ENCODE data around the gene TRAF1.

TRAF1 gene

GRCh38 chr9:120863833-120864232 lies 62.8 kb downstream of the TRAF1 start:
- Histone ChIP-seq H3K9ac (ENCODE audit: low read length) (no peak overlapping the region), H3K27me3 (ENCODE audit: control insufficient read depth, insufficient read depth, low read length) (no peaks in the 10 kb centered on the region), H3K36me3 (ENCODE audit: control insufficient read depth, insufficient read depth, low read length) (peaks cover 42% of the 10 kb centered on the region), H3K9me3 (ENCODE audit: control insufficient read depth, insufficient read depth, low read depth, low read length) (no peaks in the 10 kb centered on the region), H3K4me3 (ENCODE audit: low read depth, low read length) (no peak overlapping the region), H3K27ac (ENCODE audit: low read depth, low read length) (no peak overlapping the region), H3K4me1 (ENCODE audit: control insufficient read depth, insufficient read depth, low read length) (peaks cover 5% of the 10 kb centered on the region; the same call in 1 of the 2 replicates)

- H3K9ac ChIP-seq (ENCODE audit: low read length) = no peak overlapping the region
- no peaks in the 10 kb centered on the region for H3K9me3 ChIP-seq (ENCODE audit: control insufficient read depth, insufficient read depth, low read depth, low read length)
- no peaks in the 10 kb centered on the region for H3K27me3 ChIP-seq (ENCODE audit: control insufficient read depth, insufficient read depth, low read length)
- H3K4me1 ChIP-seq (ENCODE audit: control insufficient read depth, insufficient read depth, low read length) = no peaks in the 10 kb centered on the region
- H3K36me3 ChIP-seq (ENCODE audit: control insufficient read depth, insufficient read depth, low read length) = peaks cover 52% of the 10 kb centered on the region
- no peak overlapping the region for H3K4me3 ChIP-seq (ENCODE audit: low read depth, low read length)
- no peak overlapping the region for H3K27ac ChIP-seq (ENCODE audit: low read depth, low read length)
Measured at GRCh38 chr9:120862452-120862851, 64.1 kb downstream of the TRAF1 start.

GRCh38 chr9:120861935-120862334 lies 64.7 kb downstream of the TRAF1 start:
- H3K4me1 ChIP-seq (ENCODE audit: control insufficient read depth, insufficient read depth, low read length) = no peaks in the 10 kb centered on the region
- no peaks in the 10 kb centered on the region for H3K27me3 ChIP-seq (ENCODE audit: control insufficient read depth, insufficient read depth, low read length)
- peaks cover 56% of the 10 kb centered on the region for H3K36me3 ChIP-seq (ENCODE audit: control insufficient read depth, insufficient read depth, low read length)
- H3K9me3 ChIP-seq (ENCODE audit: control insufficient read depth, insufficient read depth, low read depth, low read length) = no peaks in the 10 kb centered on the region
- H3K27ac ChIP-seq (ENCODE audit: low read depth, low read length) = no peak overlapping the region
- H3K4me3 ChIP-seq (ENCODE audit: low read depth, low read length) = no peak overlapping the region
- H3K9ac ChIP-seq (ENCODE audit: low read length) = no peak overlapping the region

- peaks cover 49% of the 10 kb centered on the region for H3K36me3 ChIP-seq (ENCODE audit: control insufficient read depth, insufficient read depth, low read length)
- no peak overlapping the region for H3K4me3 ChIP-seq (ENCODE audit: low read depth, low read length)
- H3K4me1 ChIP-seq (ENCODE audit: control insufficient read depth, insufficient read depth, low read length) = no peaks in the 10 kb centered on the region
- H3K9me3 ChIP-seq (ENCODE audit: control insufficient read depth, insufficient read depth, low read depth, low read length) = no peaks in the 10 kb centered on the region
- H3K27ac ChIP-seq (ENCODE audit: low read depth, low read length) = no peak overlapping the region
- H3K9ac ChIP-seq (ENCODE audit: low read length) = no peak overlapping the region
- H3K27me3 ChIP-seq (ENCODE audit: control insufficient read depth, insufficient read depth, low read length) = no peaks in the 10 kb centered on the region
Measured at GRCh38 chr9:120860083-120860482, 66.5 kb downstream of the TRAF1 start.

GRCh38 chr9:120859361-120859760 lies 67.2 kb downstream of the TRAF1 start:
- Histone ChIP-seq H3K9ac (ENCODE audit: low read length) (no peak overlapping the region), H3K36me3 (ENCODE audit: control insufficient read depth, insufficient read depth, low read length) (peaks cover 48% of the 10 kb centered on the region)

GRCh38 chr9:120857902-120858301 lies 68.7 kb downstream of the TRAF1 start:
- H3K27ac ChIP-seq (ENCODE audit: low read depth, low read length) = no peak overlapping the region
- H3K27me3 ChIP-seq (ENCODE audit: control insufficient read depth, insufficient read depth, low read length) = no peaks in the 10 kb centered on the region
- no peak overlapping the region for H3K9ac ChIP-seq (ENCODE audit: low read length)
- peaks cover 4% of the 10 kb centered on the region; the same call in 1 of the 2 replicates for H3K4me1 ChIP-seq (ENCODE audit: control insufficient read depth, insufficient read depth, low read length)
- H3K4me3 ChIP-seq (ENCODE audit: low read depth, low read length) = no peak overlapping the region
- H3K9me3 ChIP-seq (ENCODE audit: control insufficient read depth, insufficient read depth, low read depth, low read length) = no peaks in the 10 kb centered on the region
- peaks cover 45% of the 10 kb centered on the region for H3K36me3 ChIP-seq (ENCODE audit: control insufficient read depth, insufficient read depth, low read length)

More at GRCh38 chr9:120859361-120859760, 67.2 kb downstream of the TRAF1 start:
- H3K27me3 ChIP-seq (ENCODE audit: control insufficient read depth, insufficient read depth, low read length) = no peaks in the 10 kb centered on the region
- H3K4me3 ChIP-seq (ENCODE audit: low read depth, low read length) = no peak overlapping the region
- H3K9me3 ChIP-seq (ENCODE audit: control insufficient read depth, insufficient read depth, low read depth, low read length) = no peaks in the 10 kb centered on the region
- H3K4me1 ChIP-seq (ENCODE audit: control insufficient read depth, insufficient read depth, low read length) = no peaks in the 10 kb centered on the region
- no peak overlapping the region for H3K27ac ChIP-seq (ENCODE audit: low read depth, low read length)

GRCh38 chr9:120857481-120857880 lies 69.1 kb downstream of the TRAF1 start:
- Histone ChIP-seq H3K36me3 (ENCODE audit: control insufficient read depth, insufficient read depth, low read length) (peaks cover 42% of the 10 kb centered on the region), H3K9me3 (ENCODE audit: control insufficient read depth, insufficient read depth, low read depth, low read length) (no peaks in the 10 kb centered on the region)

GRCh38 chr9:120856700-120857099 lies 69.9 kb downstream of the TRAF1 start:
- Histone ChIP-seq H3K9ac (ENCODE audit: low read length) (no peak overlapping the region), H3K27ac (ENCODE audit: low read depth, low read length) (no peak overlapping the region), H3K4me1 (ENCODE audit: control insufficient read depth, insufficient read depth, low read length) (peaks cover 16% of the 10 kb centered on the region), H3K4me3 (ENCODE audit: low read depth, low read length) (no peak overlapping the region), H3K36me3 (ENCODE audit: control insufficient read depth, insufficient read depth, low read length) (peaks cover 36% of the 10 kb centered on the region), H3K9me3 (ENCODE audit: control insufficient read depth, insufficient read depth, low read depth, low read length) (no peaks in the 10 kb centered on the region), H3K27me3 (ENCODE audit: control insufficient read depth, insufficient read depth, low read length) (no peaks in the 10 kb centered on the region)

More at GRCh38 chr9:120857481-120857880, 69.1 kb downstream of the TRAF1 start:
- no peaks in the 10 kb centered on the region for H3K27me3 ChIP-seq (ENCODE audit: control insufficient read depth, insufficient read depth, low read length)
- no peak overlapping the region for H3K9ac ChIP-seq (ENCODE audit: low read length)
- peaks cover 8% of the 10 kb centered on the region for H3K4me1 ChIP-seq (ENCODE audit: control insufficient read depth, insufficient read depth, low read length)
- H3K27ac ChIP-seq (ENCODE audit: low read depth, low read length) = no peak overlapping the region
- H3K4me3 ChIP-seq (ENCODE audit: low read depth, low read length) = no peak overlapping the region

GRCh38 chr9:120855827-120856670 lies 70.5 kb downstream of the TRAF1 start:
- H3K4me3 ChIP-seq (ENCODE audit: low read depth, low read length) = no peak overlapping the region
- no peaks in the 10 kb centered on the region for H3K9me3 ChIP-seq (ENCODE audit: control insufficient read depth, insufficient read depth, low read depth, low read length)
- no peak overlapping the region for H3K27ac ChIP-seq (ENCODE audit: low read depth, low read length)
- H3K4me1 ChIP-seq (ENCODE audit: control insufficient read depth, insufficient read depth, low read length) = peaks cover 21% of the 10 kb centered on the region
- no peaks in the 10 kb centered on the region for H3K27me3 ChIP-seq (ENCODE audit: control insufficient read depth, insufficient read depth, low read length)
- H3K9ac ChIP-seq (ENCODE audit: low read length) = no peak overlapping the region
- H3K36me3 ChIP-seq (ENCODE audit: control insufficient read depth, insufficient read depth, low read length) = peaks cover 33% of the 10 kb centered on the region

GRCh38 chr9:120854596-120855327 lies 71.8 kb downstream of the TRAF1 start:
- peaks cover 24% of the 10 kb centered on the region for H3K36me3 ChIP-seq (ENCODE audit: control insufficient read depth, insufficient read depth, low read length)
- H3K4me1 ChIP-seq (ENCODE audit: control insufficient read depth, insufficient read depth, low read length) = peaks cover 21% of the 10 kb centered on the region
- H3K27ac ChIP-seq (ENCODE audit: low read depth, low read length) = no peak overlapping the region
- no peaks in the 10 kb centered on the region for H3K9me3 ChIP-seq (ENCODE audit: control insufficient read depth, insufficient read depth, low read depth, low read length)
- no peak overlapping the region for H3K4me3 ChIP-seq (ENCODE audit: low read depth, low read length)
- no peaks in the 10 kb centered on the region for H3K27me3 ChIP-seq (ENCODE audit: control insufficient read depth, insufficient read depth, low read length)
- H3K9ac ChIP-seq (ENCODE audit: low read length) = no peak overlapping the region

GRCh38 chr9:120853198-120853597 lies 73.4 kb downstream of the TRAF1 start:
- Histone ChIP-seq H3K9me3 (ENCODE audit: control insufficient read depth, insufficient read depth, low read depth, low read length) (no peaks in the 10 kb centered on the region), H3K36me3 (ENCODE audit: control insufficient read depth, insufficient read depth, low read length) (peaks cover 12% of the 10 kb centered on the region)

More at GRCh38 chr9:120853198-120853597, 73.4 kb downstream of the TRAF1 start:
- Histone ChIP-seq H3K4me3 (ENCODE audit: low read depth, low read length) (no peak overlapping the region), H3K27ac (ENCODE audit: low read depth, low read length) (0 out of 2 replicates have a peak overlapping the region, but pooled peaks have one; percentile 71), H3K4me1 (ENCODE audit: control insufficient read depth, insufficient read depth, low read length) (peaks cover 21% of the 10 kb centered on the region), H3K27me3 (ENCODE audit: control insufficient read depth, insufficient read depth, low read length) (no peaks in the 10 kb centered on the region), H3K9ac (ENCODE audit: low read length) (no peak overlapping the region)
